Right lobe of liver (tissue), 6 donors: ENCODE measurements around the gene MCCC1. TPM values are rescaled to one million over a fixed set of nuclear protein-coding genes. Genes with fewer than 3 reads are reported as not detected.

ENCODE experiments used
- ATAC-seq, 4 donors: fragments of 200-7000 bp; cut with Tn5 transposase; one replicate each; pipeline ENCODE4 v1.9.1; 2020; ENCODE audit warnings: mild to moderate bottlenecking in 4 of 4, moderate library complexity in 4 of 4
- DNase-seq, 3 donors: peaks; one replicate each; pipeline ENCODE4 v3.0.0-alpha.2; 2020
- H3K27ac ChIP-seq, 3 donors: fragments of 200-600 bp; one replicate each; pipeline ENCODE4 v1.8.0; 2022
- H3K27me3 ChIP-seq, 2 donors: fragments of 200-600 bp; one replicate each; pipeline ENCODE4 v1.8.0; 2022
- H3K36me3 ChIP-seq, 4 donors: fragments of 200-600 bp; sonication (generic) in 1 of 4; one replicate each; pipeline versions ENCODE4 v1.5.1 to v1.8.0; 2017 to 2022; ENCODE audit warnings: control low read depth in 1 of 4
- H3K4me1 ChIP-seq, 4 donors: fragments of 200-600 bp; sonication (generic) in 1 of 4; one replicate each; pipeline versions ENCODE4 v1.5.1 to v1.8.0; 2017 to 2022; ENCODE audit warnings: control low read depth in 1 of 4
- H3K4me3 ChIP-seq, 3 donors: fragments of 200-600 bp; one replicate each; pipeline ENCODE4 v1.8.0; 2022
- H3K9me3 ChIP-seq, 4 donors: fragments of 200-600 bp; sonication (generic) in 1 of 4; one replicate each; pipeline versions ENCODE4 v1.5.1 to v1.8.0; 2017 to 2022; ENCODE audit warnings: control low read depth in 1 of 4
- POLR2A ChIP-seq: fragments of 450-650 bp; IDR thresholded peaks from one replicate; pipeline ENCODE4 v1.6.1; 2017; ENCODE audit warnings: antibody characterized with exemption, mild to moderate bottlenecking
- WGBS: methylation state at CpG from one replicate; pipeline ENCODE4 v1.1.6; 2018; ENCODE audit warnings: low coverage, low lambda C conversion rate; ENCODE audit not compliant: insufficient coverage; ENCODE audit errors: missing lambda C conversion rate; 5-methylcytosine and 5-hydroxymethylcytosine counted together
- intact Hi-C, 2 donors: fragments of 100-400 bp; cut with DNase I; formaldehyde crosslinking; loops; one replicate each; pipeline versions ENCODE4 v1.11.2 to v1.14.1; 2022
- total RNA-seq, 6 experiments: library from RNA; depleted of rRNA in 2 of 6; stranded (reverse); fragments of >200 nt in 2 of 6; fragmentation: NEBNext Ultra II Directional in 3 of 6; extraction: Animal tissue kit (Norgen Biotek cat#: 25700) in 3 of 6; gene quantifications; one replicate each; pipeline versions ENCODE4 v1.1.0 to v1.2.4, GENCODE V29; 2016 to 2023
- TF ChIP-seq, protein P1 (sequence below), 4 donors: fragments of 200-600 bp in 3 of 4; fragments of 450-650 bp in 1 of 4; IDR thresholded peaks; one replicate each; pipeline versions ENCODE4 v1.5.1 to v1.8.0; 2016 to 2022; ENCODE audit warnings: antibody characterized with exemption in 4 of 4, mild to moderate bottlenecking in 2 of 4
- donor health status: DM: no; HTN: yes; CAD: no.
- donor health status: DM: no; HTN: no; CAD: no.
- donor health status: DM: no; HTN: no; CAD: no.
- donor health status: DM: no; HTN: yes; CAD: no.
- donor health status: DM: no; HTN: yes; CAD: no.

The MCCC1 gene
- total RNA-seq, 6 experiments from 2014 or later: 34.0 to 57.0 (median 48.2) TPM

DNA sequence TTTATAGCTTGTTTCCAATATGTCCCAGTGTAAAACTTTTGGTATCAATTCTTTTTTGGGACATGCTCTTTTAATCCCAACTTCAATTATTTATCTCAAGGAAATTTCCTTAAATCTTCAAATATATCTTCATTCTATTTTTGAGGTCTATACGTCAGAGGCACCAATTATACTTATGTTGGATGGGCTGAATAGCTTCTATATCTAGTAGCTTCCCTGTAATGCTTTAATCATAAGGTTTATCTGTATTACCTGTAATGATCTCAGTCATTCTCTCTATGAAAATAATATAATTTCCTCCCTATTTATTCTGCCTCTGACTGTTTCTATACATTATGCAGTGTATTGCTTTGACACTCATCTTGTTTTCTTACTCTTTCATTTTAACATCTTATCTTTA lies 29.9 kb upstream of the MCCC1 start:
- H3K27ac ChIP-seq: no peak overlapping the region
- no peak overlapping the region for H3K4me3 ChIP-seq
- H3K27me3 ChIP-seq: no peaks in the 10 kb centered on the region
- no peaks in the 10 kb centered on the region for H3K4me1 ChIP-seq
- no peak for ATAC-seq
- 63% methylated on average over 1 of the region's 1 CpG for WGBS
- intact Hi-C loops: loop anchor here in 1 of 2 donors (10.0 kb wide), 1 partner anchor 56 kb away; no protein-coding TSS in a partner anchor
- H3K36me3 ChIP-seq: no peaks in the 10 kb centered on the region
- DNase-seq: no peak
- peaks cover 0 to 4% (median 0%) of the 10 kb centered on the region in 4 donors for H3K9me3 ChIP-seq
- TF ChIP-seq, protein P1, sequence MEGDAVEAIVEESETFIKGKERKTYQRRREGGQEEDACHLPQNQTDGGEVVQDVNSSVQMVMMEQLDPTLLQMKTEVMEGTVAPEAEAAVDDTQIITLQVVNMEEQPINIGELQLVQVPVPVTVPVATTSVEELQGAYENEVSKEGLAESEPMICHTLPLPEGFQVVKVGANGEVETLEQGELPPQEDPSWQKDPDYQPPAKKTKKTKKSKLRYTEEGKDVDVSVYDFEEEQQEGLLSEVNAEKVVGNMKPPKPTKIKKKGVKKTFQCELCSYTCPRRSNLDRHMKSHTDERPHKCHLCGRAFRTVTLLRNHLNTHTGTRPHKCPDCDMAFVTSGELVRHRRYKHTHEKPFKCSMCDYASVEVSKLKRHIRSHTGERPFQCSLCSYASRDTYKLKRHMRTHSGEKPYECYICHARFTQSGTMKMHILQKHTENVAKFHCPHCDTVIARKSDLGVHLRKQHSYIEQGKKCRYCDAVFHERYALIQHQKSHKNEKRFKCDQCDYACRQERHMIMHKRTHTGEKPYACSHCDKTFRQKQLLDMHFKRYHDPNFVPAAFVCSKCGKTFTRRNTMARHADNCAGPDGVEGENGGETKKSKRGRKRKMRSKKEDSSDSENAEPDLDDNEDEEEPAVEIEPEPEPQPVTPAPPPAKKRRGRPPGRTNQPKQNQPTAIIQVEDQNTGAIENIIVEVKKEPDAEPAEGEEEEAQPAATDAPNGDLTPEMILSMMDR (IDR thresholded peaks at IDR 0.05): no peak
- no peak for TF ChIP-seq POLR2A

DNA sequence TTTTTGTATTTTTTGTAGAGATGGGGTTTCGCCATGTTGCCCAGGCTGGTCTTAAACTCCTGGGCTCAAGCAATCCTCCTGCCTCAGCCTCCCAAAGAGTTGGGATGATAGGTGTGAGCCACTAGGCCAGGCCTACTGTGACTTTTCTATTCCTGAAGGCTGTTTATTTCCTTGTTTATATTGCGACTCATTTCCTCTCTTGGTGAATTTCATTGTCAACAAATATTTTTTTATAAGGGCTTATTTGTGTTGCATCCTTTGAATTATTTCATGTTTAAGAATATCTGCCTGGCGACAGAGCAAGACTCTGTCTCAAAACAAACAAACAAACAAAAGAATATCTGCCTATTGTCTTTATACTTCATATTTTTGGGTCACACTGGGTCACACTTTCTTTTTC lies 29.4 kb upstream of the MCCC1 start:
- intact Hi-C loops: loop anchor here in 1 of 2 donors (10.0 kb wide), 1 partner anchor 56 kb away; no protein-coding TSS in a partner anchor
- DNase-seq (no peak), ATAC-seq (no peak)
- Histone ChIP-seq H3K36me3 (no peaks in the 10 kb centered on the region), H3K27me3 (no peaks in the 10 kb centered on the region), H3K27ac (no peak overlapping the region), H3K9me3 (peaks cover 0 to 4% (median 0%) of the 10 kb centered on the region in 4 donors), H3K4me1 (no peaks in the 10 kb centered on the region), H3K4me3 (no peak overlapping the region)
- 82% methylated on average over 2 of the region's 3 CpGs for WGBS
- no peak for TF ChIP-seq POLR2A
- TF ChIP-seq, protein P1 (IDR thresholded peaks at IDR 0.05): no peak

DNA sequence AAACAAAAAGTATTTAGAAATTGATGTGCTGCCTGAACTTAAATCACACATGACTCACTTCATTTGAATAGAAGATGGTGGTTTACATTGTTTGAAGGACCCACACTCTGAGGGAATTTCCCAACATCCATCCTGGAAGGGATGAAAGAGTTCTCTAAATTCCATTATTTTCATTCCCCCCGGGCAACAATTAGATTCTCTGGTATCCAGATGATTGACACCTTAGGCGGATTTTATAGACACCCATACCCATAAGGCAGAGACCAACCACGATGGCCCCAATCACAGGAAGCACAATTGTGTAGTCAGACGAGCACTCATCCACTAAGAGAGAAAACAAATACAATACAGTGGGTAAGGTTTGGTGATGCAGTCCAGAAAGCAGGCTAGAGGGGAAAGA lies 24.6 kb upstream of the MCCC1 start:
- whole genome bisulfite sequencing: 45% methylated on average over 4 of the region's 4 CpGs
- TF ChIP-seq, protein P1 (IDR thresholded peaks at IDR 0.05): no peak
- no peak for TF ChIP-seq POLR2A
- no peak for ATAC-seq
- no peak overlapping the region for H3K4me3 ChIP-seq
- DNase-seq: no peak
- H3K27ac ChIP-seq: no peak overlapping the region
- no peaks in the 10 kb centered on the region for H3K27me3 ChIP-seq
- H3K36me3 ChIP-seq: no peaks in the 10 kb centered on the region
- H3K4me1 ChIP-seq: no peaks in the 10 kb centered on the region
- no peaks in the 10 kb centered on the region for H3K9me3 ChIP-seq
- intact Hi-C loops: loop anchor here in 1 of 2 donors (5.0 to 10.0 kb wide), 2 partner anchors 61 to 263 kb away; no protein-coding TSS in a partner anchor

DNA sequence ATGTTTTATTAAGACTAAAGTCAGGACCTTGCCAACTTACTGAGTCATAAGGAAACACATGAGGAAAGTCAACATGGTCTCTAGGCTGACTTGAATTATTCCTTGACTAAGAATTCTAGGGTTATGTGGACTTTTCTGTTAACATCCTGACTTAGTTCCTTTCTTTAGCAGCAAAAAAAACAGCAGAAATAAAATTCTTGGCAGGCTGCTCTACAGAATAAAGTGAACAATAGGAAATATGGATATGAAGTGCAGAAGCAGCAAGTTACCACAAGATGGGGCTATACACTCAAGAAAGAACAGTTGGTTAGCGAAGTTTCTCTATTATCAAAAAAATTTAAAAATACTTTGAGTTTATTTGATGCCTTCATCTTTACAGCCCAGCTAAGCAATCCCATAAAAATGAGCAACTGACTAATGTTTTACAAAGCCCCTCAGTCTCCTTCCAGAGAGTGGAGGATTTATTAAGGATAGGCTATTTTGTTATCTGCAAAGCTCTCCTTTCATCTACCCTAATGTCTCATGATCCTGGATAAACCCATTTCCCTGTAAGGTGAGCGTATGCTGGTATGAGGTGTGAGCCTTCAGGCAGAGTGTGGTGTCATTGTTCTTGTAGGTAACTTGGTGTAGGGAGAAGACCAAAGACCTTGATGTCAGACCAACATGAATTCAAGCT lies 23.1 kb upstream of the MCCC1 start:
- H3K27me3 ChIP-seq: no peaks in the 10 kb centered on the region
- H3K36me3 ChIP-seq: no peaks in the 10 kb centered on the region
- no peak overlapping the region for H3K27ac ChIP-seq
- H3K4me1 ChIP-seq: no peaks in the 10 kb centered on the region
- no peaks in the 10 kb centered on the region for H3K9me3 ChIP-seq
- no peak overlapping the region for H3K4me3 ChIP-seq
- intact Hi-C loops: loop anchor here in 1 of 2 donors (5.0 to 10.0 kb wide), 2 partner anchors 62 to 265 kb away; no protein-coding TSS in a partner anchor
- no peak for TF ChIP-seq POLR2A
- TF ChIP-seq, protein P1 (IDR thresholded peaks at IDR 0.05): peak; percentile 85 to 88 (median 87)
- peak; percentile 78 to 87 (median 80) for ATAC-seq
- WGBS: 2% methylated on average over 2 of the region's 2 CpGs
- no peak for DNase-seq
